ENCODE measurements around the gene SLC38A2. TPM values are rescaled to one million over a fixed set of nuclear protein-coding genes. Genes with fewer than 3 reads are reported as not detected.
A peak's percentile ranks its signal among the peaks of the same experiment; 100 is the strongest.

The SLC38A2 gene
- total and polyA plus RNA-seq, 2 donors (not counting 1 experiment from before 2014, with no cell fraction given), result 61.6 to 202 TPM

DNA sequence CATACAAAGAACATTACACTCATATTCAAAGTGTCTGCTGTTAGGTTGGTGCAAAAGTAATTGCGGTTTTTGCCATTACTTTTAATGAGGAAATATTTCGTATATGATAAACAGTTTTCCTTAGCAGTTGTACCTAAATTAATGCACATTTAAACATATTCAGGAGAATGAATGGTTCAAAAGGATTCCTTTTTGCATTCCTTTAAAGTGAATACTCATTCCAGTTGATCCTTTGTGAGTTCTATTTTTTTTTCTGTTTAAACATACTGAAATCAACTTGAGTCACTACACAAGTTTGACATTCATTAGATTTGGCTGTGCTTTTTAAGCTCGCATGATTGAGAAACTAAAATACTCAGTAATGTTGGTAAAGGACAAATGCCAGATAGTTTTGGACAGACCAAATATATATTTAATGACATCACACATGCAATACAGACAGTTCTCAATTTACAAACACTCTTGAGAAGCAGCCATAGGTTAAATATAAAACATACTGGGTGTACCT, 13.8 kb upstream of the SLC38A2 start:
- H3K27ac Mint-ChIP-seq, result peak overlapping the region; percentile 68
- no peaks in the 10 kb centered on the region for H3K9me3 Mint-ChIP-seq (ENCODE audit: insufficient read depth)
- no peaks in the 10 kb centered on the region for H3K36me3 ChIP-seq (replicated peaks in 1 of 2; ENCODE audit: control extremely low read depth in 1 of 2, control insufficient read depth in 1 of 2, extremely low read depth in 1 of 2, insufficient read depth in 2 of 2, low read length in 1 of 2)
- H3K4me3 ChIP-seq (ENCODE audit: control extremely low read depth in 1 of 5, extremely low read depth in 1 of 5, insufficient read depth in 1 of 5, low read depth in 2 of 5, low read length in 4 of 5), result peak overlapping the region in 4 of 5 experiments; percentile 6 to 57 (median 40)
- TF ChIP-seq, protein P1, sequence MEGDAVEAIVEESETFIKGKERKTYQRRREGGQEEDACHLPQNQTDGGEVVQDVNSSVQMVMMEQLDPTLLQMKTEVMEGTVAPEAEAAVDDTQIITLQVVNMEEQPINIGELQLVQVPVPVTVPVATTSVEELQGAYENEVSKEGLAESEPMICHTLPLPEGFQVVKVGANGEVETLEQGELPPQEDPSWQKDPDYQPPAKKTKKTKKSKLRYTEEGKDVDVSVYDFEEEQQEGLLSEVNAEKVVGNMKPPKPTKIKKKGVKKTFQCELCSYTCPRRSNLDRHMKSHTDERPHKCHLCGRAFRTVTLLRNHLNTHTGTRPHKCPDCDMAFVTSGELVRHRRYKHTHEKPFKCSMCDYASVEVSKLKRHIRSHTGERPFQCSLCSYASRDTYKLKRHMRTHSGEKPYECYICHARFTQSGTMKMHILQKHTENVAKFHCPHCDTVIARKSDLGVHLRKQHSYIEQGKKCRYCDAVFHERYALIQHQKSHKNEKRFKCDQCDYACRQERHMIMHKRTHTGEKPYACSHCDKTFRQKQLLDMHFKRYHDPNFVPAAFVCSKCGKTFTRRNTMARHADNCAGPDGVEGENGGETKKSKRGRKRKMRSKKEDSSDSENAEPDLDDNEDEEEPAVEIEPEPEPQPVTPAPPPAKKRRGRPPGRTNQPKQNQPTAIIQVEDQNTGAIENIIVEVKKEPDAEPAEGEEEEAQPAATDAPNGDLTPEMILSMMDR (IDR thresholded peaks at IDR 0.05), result no peak
- TF ChIP-seq EZH2 (IDR thresholded peaks at IDR 0.05; ENCODE audit: borderline replicate concordance, insufficient read depth, low read depth, low read length, poor library complexity, severe bottlenecking), result no peak
- no CpG with 5 or more reads among the region's 3 CpGs for WGBS (ENCODE audit: insufficient coverage)
- H3K4me1 Mint-ChIP-seq, result peaks cover 75% of the 10 kb centered on the region
- peak overlapping the region; percentile 57 for H3K9ac ChIP-seq (ENCODE audit: low read length)
- intact Hi-C loops (cut with micrococcal nuclease), result loop anchor here (2.0 to 10.0 kb wide), 7 partner anchors 71 to 1172 kb away; partner anchors contain the start of genes ANO6, SCAF11 and SLC38A1
- H4K20me1 ChIP-seq (ENCODE audit: control insufficient read depth, insufficient read depth, low read length, poor library complexity, severe bottlenecking), result no peaks in the 10 kb centered on the region
- H3K79me2 ChIP-seq (ENCODE audit: control insufficient read depth, insufficient read depth, low read length), result peaks cover 21% of the 10 kb centered on the region
- no peak for DNase-seq
- no peak for ATAC-seq (ENCODE audit: low read depth)
- H2AFZ ChIP-seq (ENCODE audit: insufficient read depth, low read depth, low read length, poor library complexity, severe bottlenecking), result no peak overlapping the region
- H3K4me1 ChIP-seq (ENCODE audit: control insufficient read depth in 2 of 2, insufficient read depth in 2 of 2, low read length in 2 of 2), result peaks cover 68 to 73% of the 10 kb centered on the region in 2 donors
- H3K27me3 ChIP-seq (replicated peaks in 1 of 4; ENCODE audit: control extremely low read depth in 1 of 4, control insufficient read depth in 3 of 4, insufficient read depth in 4 of 4, low read length in 3 of 4), result no peaks in the 10 kb centered on the region
- no peaks in the 10 kb centered on the region for H3K9me3 ChIP-seq (ENCODE audit: control extremely low read depth in 1 of 3, control insufficient read depth in 2 of 3, insufficient read depth in 1 of 3, low read length in 2 of 3)
- H3K4me2 ChIP-seq (replicated peaks; ENCODE audit: low read depth, low read length, poor library complexity, severe bottlenecking), result peak overlapping the region; percentile 82
- H3K27ac ChIP-seq (ENCODE audit: low read length in 2 of 2), result peak overlapping the region; percentile 62 to 94
- POLR2A ChIA-PET, result interaction anchor here (2.3 kb wide), 1 partner anchor 14 kb away, joined by 16 read pairs; the partner anchor contains the start of gene SLC38A2
- no peaks in the 10 kb centered on the region for H3K27me3 Mint-ChIP-seq
- CTCF ChIA-PET, result interaction anchor here (0.7 to 2.1 kb wide), 4 partner anchors 10 to 1009 kb away, joined by 4 to 10 read pairs (median 7); partner anchors contain the start of gene SLC38A2
- peak overlapping the region; percentile 56 for H3K4me3 Mint-ChIP-seq

DNA sequence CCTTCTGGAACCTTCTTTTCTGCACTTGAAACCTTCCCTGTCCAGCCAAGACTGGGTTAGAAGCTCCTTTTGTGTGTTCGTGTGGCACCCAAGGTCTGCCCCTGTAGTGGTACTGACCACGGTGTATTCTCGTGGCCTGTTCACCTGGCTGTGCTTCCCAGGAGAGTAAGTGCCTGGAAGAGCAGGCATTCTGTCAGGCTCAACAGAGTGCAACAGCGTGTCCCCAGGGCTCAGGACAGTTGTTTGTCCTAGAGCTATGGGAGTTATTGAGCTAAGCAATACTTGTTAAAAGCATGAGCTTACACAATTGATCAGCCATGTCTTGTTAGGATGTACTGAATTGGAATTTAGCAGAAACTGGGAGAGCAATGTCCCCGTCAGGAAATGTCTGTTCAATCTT, 12.9 kb upstream of the SLC38A2 start:
- ChIA-PET POLR2A (interaction anchor here (4.2 kb wide), 1 partner anchor 13 kb away, joined by 26 read pairs; the partner anchor contains the start of gene SLC38A2), CTCF (interaction anchor here (0.7 to 1.2 kb wide), 3 partner anchors 13 to 1010 kb away, joined by 4 to 6 read pairs (median 4); no protein-coding TSS in a partner anchor)
- Histone ChIP-seq H4K20me1 (ENCODE audit: control insufficient read depth, insufficient read depth, low read length, poor library complexity, severe bottlenecking) (no peaks in the 10 kb centered on the region), H3K4me1 (ENCODE audit: control insufficient read depth in 2 of 2, insufficient read depth in 2 of 2, low read length in 2 of 2) (peaks cover 59 to 63% of the 10 kb centered on the region in 2 donors), H3K36me3 (replicated peaks in 1 of 2; ENCODE audit: control extremely low read depth in 1 of 2, control insufficient read depth in 1 of 2, extremely low read depth in 1 of 2, insufficient read depth in 2 of 2, low read length in 1 of 2) (no peaks in the 10 kb centered on the region), H3K27me3 (replicated peaks in 1 of 4; ENCODE audit: control extremely low read depth in 1 of 4, control insufficient read depth in 3 of 4, insufficient read depth in 4 of 4, low read length in 3 of 4) (no peaks in the 10 kb centered on the region), H3K4me2 (replicated peaks; ENCODE audit: low read depth, low read length, poor library complexity, severe bottlenecking) (peak overlapping the region; percentile 82), H3K79me2 (ENCODE audit: control insufficient read depth, insufficient read depth, low read length) (peaks cover 14% of the 10 kb centered on the region), H2AFZ (ENCODE audit: insufficient read depth, low read depth, low read length, poor library complexity, severe bottlenecking) (no peak overlapping the region), H3K9ac (ENCODE audit: low read length) (no peak overlapping the region), H3K27ac (ENCODE audit: low read length in 2 of 2) (peak overlapping the region; percentile 62 to 94), H3K9me3 (ENCODE audit: control extremely low read depth in 1 of 3, control insufficient read depth in 2 of 3, insufficient read depth in 1 of 3, low read length in 2 of 3) (no peaks in the 10 kb centered on the region), H3K4me3 (ENCODE audit: control extremely low read depth in 1 of 5, extremely low read depth in 1 of 5, insufficient read depth in 1 of 5, low read depth in 2 of 5, low read length in 4 of 5) (no peak overlapping the region)
- Mint-ChIP-seq H3K27me3 (no peaks in the 10 kb centered on the region), H3K9me3 (ENCODE audit: insufficient read depth) (no peaks in the 10 kb centered on the region), H3K4me3 (peak overlapping the region; percentile 57), H3K4me1 (peaks cover 65% of the 10 kb centered on the region), H3K27ac (peak overlapping the region; percentile 88)
- DNase-seq, result no peak
- WGBS (ENCODE audit: insufficient coverage), result 64% methylated on average over 4 of the region's 5 CpGs
- no peak for ATAC-seq (ENCODE audit: low read depth)
- TF ChIP-seq, protein P1 (IDR thresholded peaks at IDR 0.05), result no peak
- TF ChIP-seq EZH2 (IDR thresholded peaks at IDR 0.05; ENCODE audit: borderline replicate concordance, insufficient read depth, low read depth, low read length, poor library complexity, severe bottlenecking), result no peak
- intact Hi-C loops (cut with micrococcal nuclease), result loop anchor here (5.0 to 10.0 kb wide), 6 partner anchors 72 to 1171 kb away; partner anchors contain the start of genes ANO6 and SLC38A1
